ENCODE data around the gene TTN. TPM values are rescaled to one million over a fixed set of nuclear protein-coding genes. Genes with fewer than 3 reads are reported as not detected.

Gene TTN
- total and polyA plus RNA-seq, 4 donors = 0.53 to 47.4 (median 19.7) TPM

GRCh38 chr2:178514664-178515063, 292.6 kb downstream of the TTN start:
- H3K4me3 ChIP-seq = no peak overlapping the region
- peaks cover 0 to 13% (median 9%) of the 10 kb centered on the region in 4 donors for H3K36me3 ChIP-seq (ENCODE audit: control insufficient read depth in 4 of 4, insufficient read depth in 4 of 4, low read length in 4 of 4)
- no peak overlapping the region for H3K27ac ChIP-seq (ENCODE audit: low read depth in 1 of 2, low read length in 1 of 2)
- H3K27me3 ChIP-seq (ENCODE audit: control insufficient read depth in 3 of 3, insufficient read depth in 3 of 3, low read length in 2 of 3) = no peaks in the 10 kb centered on the region
- H3K4me1 ChIP-seq (ENCODE audit: control insufficient read depth in 5 of 5, insufficient read depth in 5 of 5, low read length in 5 of 5) = no peaks in the 10 kb centered on the region
- DNase-seq = no peak
- ATAC-seq (ENCODE audit: insufficient read depth, low FRiP score) = no peak
- WGBS, 2 donors = 95% methylated on average over 2 of the region's 2 CpGs
- TF ChIP-seq CTCF (IDR thresholded peaks at IDR 0.05; ENCODE audit: control extremely low read depth, extremely low read depth) = no peak
- H3K9me3 ChIP-seq (ENCODE audit: control insufficient read depth in 4 of 4, insufficient read depth in 3 of 4, low read length in 3 of 4) = no peaks in the 10 kb centered on the region
- H3K9ac ChIP-seq (ENCODE audit: insufficient read depth in 1 of 2, low read length in 2 of 2) = no peak overlapping the region

- no peak for ATAC-seq (ENCODE audit: insufficient read depth, low FRiP score)
- Histone ChIP-seq H3K4me3 (no peak overlapping the region), H3K36me3 (ENCODE audit: control insufficient read depth in 4 of 4, insufficient read depth in 4 of 4, low read length in 4 of 4) (peaks cover 0 to 16% (median 10%) of the 10 kb centered on the region in 4 donors), H3K9ac (ENCODE audit: insufficient read depth in 1 of 2, low read length in 2 of 2) (no peak overlapping the region), H3K27ac (ENCODE audit: low read depth in 1 of 2, low read length in 1 of 2) (no peak overlapping the region), H3K4me1 (ENCODE audit: control insufficient read depth in 5 of 5, insufficient read depth in 5 of 5, low read length in 5 of 5) (no peaks in the 10 kb centered on the region), H3K9me3 (ENCODE audit: control insufficient read depth in 4 of 4, insufficient read depth in 3 of 4, low read length in 3 of 4) (no peaks in the 10 kb centered on the region), H3K27me3 (ENCODE audit: control insufficient read depth in 3 of 3, insufficient read depth in 3 of 3, low read length in 2 of 3) (no peaks in the 10 kb centered on the region)
- no peak for TF ChIP-seq CTCF (IDR thresholded peaks at IDR 0.05; ENCODE audit: control extremely low read depth, extremely low read depth)
- WGBS, 2 donors = 88 to 92% methylated on average over 4 of the region's 4 CpGs
- no peak for DNase-seq
Observed at GRCh38 chr2:178513876-178514275, 293.3 kb downstream of the TTN start.

GRCh38 chr2:178512484-178512883, 294.7 kb downstream of the TTN start:
- no peak overlapping the region for H3K4me3 ChIP-seq
- no peak overlapping the region for H3K27ac ChIP-seq (ENCODE audit: low read depth in 1 of 2, low read length in 1 of 2)
- H3K36me3 ChIP-seq (ENCODE audit: control insufficient read depth in 4 of 4, insufficient read depth in 4 of 4, low read length in 4 of 4) = peaks cover 0 to 11% (median 8%) of the 10 kb centered on the region in 4 donors
- H3K9ac ChIP-seq (ENCODE audit: insufficient read depth in 1 of 2, low read length in 2 of 2) = no peak overlapping the region
- H3K4me1 ChIP-seq (ENCODE audit: control insufficient read depth in 5 of 5, insufficient read depth in 5 of 5, low read length in 5 of 5) = no peaks in the 10 kb centered on the region
- DNase-seq (no peak), ATAC-seq (ENCODE audit: insufficient read depth, low FRiP score) (no peak)
- WGBS, 2 donors = 95 to 100% methylated on average over 2 of the region's 2 CpGs
- H3K9me3 ChIP-seq (ENCODE audit: control insufficient read depth in 4 of 4, insufficient read depth in 3 of 4, low read length in 3 of 4) = no peaks in the 10 kb centered on the region
- no peaks in the 10 kb centered on the region for H3K27me3 ChIP-seq (ENCODE audit: control insufficient read depth in 3 of 3, insufficient read depth in 3 of 3, low read length in 2 of 3)
- no peak for TF ChIP-seq CTCF (IDR thresholded peaks at IDR 0.05; ENCODE audit: control extremely low read depth, extremely low read depth)

- DNase-seq (no peak), ATAC-seq (ENCODE audit: insufficient read depth, low FRiP score) (no peak)
- no peaks in the 10 kb centered on the region for H3K27me3 ChIP-seq (ENCODE audit: control insufficient read depth in 3 of 3, insufficient read depth in 3 of 3, low read length in 2 of 3)
- H3K4me1 ChIP-seq (ENCODE audit: control insufficient read depth in 5 of 5, insufficient read depth in 5 of 5, low read length in 5 of 5) = no peaks in the 10 kb centered on the region
- no peak for TF ChIP-seq CTCF (IDR thresholded peaks at IDR 0.05; ENCODE audit: control extremely low read depth, extremely low read depth)
- H3K4me3 ChIP-seq = no peak overlapping the region
- WGBS, 2 donors = 94 to 97% methylated on average over 6 of the region's 6 CpGs
- H3K27ac ChIP-seq (ENCODE audit: low read depth in 1 of 2, low read length in 1 of 2) = no peak overlapping the region
- H3K9ac ChIP-seq (ENCODE audit: insufficient read depth in 1 of 2, low read length in 2 of 2) = no peak overlapping the region
- no peaks in the 10 kb centered on the region for H3K9me3 ChIP-seq (ENCODE audit: control insufficient read depth in 4 of 4, insufficient read depth in 3 of 4, low read length in 3 of 4)
- peaks cover 0 to 14% (median 6%) of the 10 kb centered on the region in 4 donors for H3K36me3 ChIP-seq (ENCODE audit: control insufficient read depth in 4 of 4, insufficient read depth in 4 of 4, low read length in 4 of 4)
Observed at GRCh38 chr2:178510384-178510783, 296.8 kb downstream of the TTN start.
